Left renal cortex interstitium (tissue), 4 donors: ENCODE results near the gene UPK3A. TPM values are rescaled to one million over a fixed set of nuclear protein-coding genes. Genes with fewer than 3 reads are reported as not detected.
"Not testable (repeated sequence)": the region's sequence is repeated elsewhere in the genome, so short reads cannot be mapped to it uniquely, and the experiment has no call there.

Source experiments
- DNase-seq, 4 donors: peaks; one replicate each; pipeline ENCODE4 v3.0.0-alpha.2; 2013; ENCODE audit warnings: low read depth in 4 of 4, low spot score in 2 of 4, missing footprints in 1 of 4
- polyA plus RNA-seq, 4 donors: library from polyadenylated mRNA; unstranded; fragments of 120-200 nt; gene quantifications; one replicate each; pipeline ENCODE4 v1.2.1, GENCODE V29; 2013; ENCODE audit not compliant: insufficient read length in 4 of 4

The UPK3A gene
- polyA plus RNA-seq, 4 donors, result 0.93 to 2.7 (median 2.4) TPM

- no peak for DNase-seq
Measured at GRCh38 chr22:45278125-45278524, 6.6 kb upstream of the UPK3A start.

GRCh38 chr22:45280587-45280980, 4.2 kb upstream of the UPK3A start:
- DNase-seq, result no peak

GRCh38 chr22:45281010-45281409, 3.7 kb upstream of the UPK3A start:
- no peak for DNase-seq

GRCh38 chr22:45285263-45286058, 712 bp downstream of the UPK3A start:
- no peak for DNase-seq

GRCh38 chr22:45286854-45287551, 2.3 kb downstream of the UPK3A start:
- no peak for DNase-seq

- DNase-seq, result no peak
Measured at GRCh38 chr22:45290410-45290936, 5.7 kb downstream of the UPK3A start.

GRCh38 chr22:45291061-45291930, 6.5 kb downstream of the UPK3A start:
- DNase-seq, result no peak

GRCh38 chr22:45291931-45292290, 7.2 kb downstream of the UPK3A start:
- no peak for DNase-seq

- DNase-seq, result no peak
Measured at GRCh38 chr22:45292731-45293442, 8.1 kb downstream of the UPK3A start.

GRCh38 chr22:45294030-45294429, 9.3 kb downstream of the UPK3A start:
- DNase-seq, result no peak

GRCh38 chr22:45295004-45295403, 10.3 kb downstream of the UPK3A start:
- DNase-seq, result not testable (repeated sequence)

- no peak for DNase-seq
Measured at GRCh38 chr22:45295492-45295891, 10.7 kb downstream of the UPK3A start.

- DNase-seq, result no peak
Measured at GRCh38 chr22:45296628-45297297, 12.0 kb downstream of the UPK3A start.

GRCh38 chr22:45298934-45299505, 14.3 kb downstream of the UPK3A start:
- DNase-seq, result no peak

GRCh38 chr22:45302751-45303150, 18.0 kb downstream of the UPK3A start:
- no peak for DNase-seq

- DNase-seq, result no peak
Measured at GRCh38 chr22:45303181-45303580, 18.4 kb downstream of the UPK3A start.

GRCh38 chr22:45304971-45305370, 20.2 kb downstream of the UPK3A start:
- no peak for DNase-seq

- no peak for DNase-seq
Measured at GRCh38 chr22:45305456-45306075, 20.8 kb downstream of the UPK3A start.

GRCh38 chr22:45306139-45306538, 21.4 kb downstream of the UPK3A start:
- DNase-seq, result no peak
